HEK293 (cell line): Measurements from ENCODE around the gene C7orf33.

Experiments
- KLF8 ChIP-seq: fragments of 450-650 bp; formaldehyde crosslinking; IDR thresholded peaks from 2 replicates; pipeline ENCODE4 v1.5.1; 2016; ENCODE audit warnings: missing biosample characterization, missing genetic modification characterization
- PRDM1 ChIP-seq: fragments of 450-650 bp; formaldehyde crosslinking; IDR thresholded peaks from 2 replicates; pipeline ENCODE4; 2016; ENCODE audit warnings: missing biosample characterization, missing genetic modification characterization
- SP7 ChIP-seq: fragments of 450-650 bp; formaldehyde crosslinking; IDR thresholded peaks from 2 replicates; pipeline ENCODE4 v1.5.1; 2016; ENCODE audit warnings: missing biosample characterization, missing genetic modification characterization
- WT1 ChIP-seq: fragments of 450-650 bp; formaldehyde crosslinking; IDR thresholded peaks from 2 replicates; pipeline ENCODE4 v1.5.1; 2016; ENCODE audit warnings: missing biosample characterization, missing genetic modification characterization
- ZBTB17 ChIP-seq: fragments of 450-650 bp; formaldehyde crosslinking; IDR thresholded peaks from 2 replicates; pipeline ENCODE4 v1.5.1; 2016; ENCODE audit warnings: missing biosample characterization, missing genetic modification characterization
- ZNF146 ChIP-seq: fragments of 450-650 bp; formaldehyde crosslinking; IDR thresholded peaks from 2 replicates; pipeline ENCODE4 v1.5.1; 2016; ENCODE audit warnings: missing biosample characterization, missing genetic modification characterization
- ZNF24 ChIP-seq: fragments of 450-650 bp; formaldehyde crosslinking; IDR thresholded peaks from 2 replicates; pipeline ENCODE4 v1.5.1; 2016; ENCODE audit warnings: missing biosample characterization, missing genetic modification characterization
- ZNF248 ChIP-seq: fragments of 450-650 bp; formaldehyde crosslinking; IDR thresholded peaks from 2 replicates; pipeline ENCODE4 v1.5.1; 2017; ENCODE audit warnings: missing biosample characterization, missing genetic modification characterization
- ZNF341 ChIP-seq: fragments of 450-650 bp; formaldehyde crosslinking; IDR thresholded peaks from 2 replicates; pipeline ENCODE4; 2016; ENCODE audit warnings: low read depth, missing biosample characterization, missing genetic modification characterization
- ZNF366 ChIP-seq: fragments of 450-650 bp; formaldehyde crosslinking; conservative IDR thresholded peaks from 2 replicates; pipeline ENCODE4 v1.5.1; 2016; ENCODE audit warnings: missing biosample characterization, missing genetic modification characterization
- ZNF548 ChIP-seq: fragments of 450-650 bp; formaldehyde crosslinking; IDR thresholded peaks from 2 replicates; pipeline ENCODE4 v1.5.1; 2016; ENCODE audit warnings: missing biosample characterization, missing genetic modification characterization
- ZNF549 ChIP-seq: fragments of 450-650 bp; IDR thresholded peaks from 2 replicates; pipeline ENCODE4 v1.5.1; 2018; ENCODE audit warnings: missing biosample characterization, missing genetic modification characterization, mild to moderate bottlenecking, inconsistent platforms, moderate library complexity
- ZNF660 ChIP-seq: fragments of 450-650 bp; IDR thresholded peaks from 2 replicates; pipeline ENCODE4 v1.5.1; 2018; ENCODE audit warnings: missing biosample characterization, mild to moderate bottlenecking, missing genetic modification characterization
- ZNF664 ChIP-seq: fragments of 450-650 bp; formaldehyde crosslinking; IDR thresholded peaks from 2 replicates; pipeline ENCODE4 v1.5.1; 2016; ENCODE audit warnings: missing biosample characterization, missing genetic modification characterization
- ZNF843 ChIP-seq: fragments of 450-650 bp; formaldehyde crosslinking; IDR thresholded peaks from 2 replicates; pipeline ENCODE4 v1.5.1; 2016; ENCODE audit warnings: missing biosample characterization, missing genetic modification characterization
- TF ChIP-seq, protein P1 (sequence below): fragments of 450-650 bp; formaldehyde crosslinking; IDR thresholded peaks from 2 replicates; pipeline ENCODE4 v1.5.0; 2017; ENCODE audit warnings: missing biosample characterization, missing genetic modification characterization, borderline replicate concordance
- TF ChIP-seq, protein P2 (sequence below): fragments of 450-650 bp; formaldehyde crosslinking; IDR thresholded peaks from 2 replicates; pipeline ENCODE4 v1.5.1; 2017; ENCODE audit warnings: missing biosample characterization, missing genetic modification characterization
- TF ChIP-seq, protein P3 (sequence below): fragments of 450-650 bp; formaldehyde crosslinking; IDR thresholded peaks from 2 replicates; pipeline ENCODE4 v1.5.1; 2016; ENCODE audit warnings: missing biosample characterization, missing genetic modification characterization
- TF ChIP-seq, protein P4 (sequence below): fragments of 450-650 bp; formaldehyde crosslinking; IDR thresholded peaks from 2 replicates; pipeline ENCODE4 v1.5.1; 2016; ENCODE audit warnings: missing biosample characterization, missing genetic modification characterization
- TF ChIP-seq, protein P5 (sequence below): fragments of 450-650 bp; formaldehyde crosslinking; IDR thresholded peaks from 2 replicates; pipeline ENCODE4 v1.5.1; 2017; ENCODE audit warnings: missing biosample characterization, missing genetic modification characterization
- TF ChIP-seq, protein P6 (sequence below): fragments of 450-650 bp; formaldehyde crosslinking; IDR thresholded peaks from 2 replicates; pipeline ENCODE4 v1.5.1; 2016; ENCODE audit warnings: missing biosample characterization, missing genetic modification characterization
- TF ChIP-seq, protein P7 (sequence below): fragments of 450-650 bp; formaldehyde crosslinking; IDR thresholded peaks from 2 replicates; pipeline ENCODE4 v1.5.1; 2016; ENCODE audit warnings: missing biosample characterization, missing genetic modification characterization
- TF ChIP-seq, protein P8 (sequence below): fragments of 450-650 bp; formaldehyde crosslinking; IDR thresholded peaks from 2 replicates; pipeline ENCODE4 v1.5.1; 2016; ENCODE audit warnings: missing biosample characterization, missing genetic modification characterization

C7orf33 gene

DNA sequence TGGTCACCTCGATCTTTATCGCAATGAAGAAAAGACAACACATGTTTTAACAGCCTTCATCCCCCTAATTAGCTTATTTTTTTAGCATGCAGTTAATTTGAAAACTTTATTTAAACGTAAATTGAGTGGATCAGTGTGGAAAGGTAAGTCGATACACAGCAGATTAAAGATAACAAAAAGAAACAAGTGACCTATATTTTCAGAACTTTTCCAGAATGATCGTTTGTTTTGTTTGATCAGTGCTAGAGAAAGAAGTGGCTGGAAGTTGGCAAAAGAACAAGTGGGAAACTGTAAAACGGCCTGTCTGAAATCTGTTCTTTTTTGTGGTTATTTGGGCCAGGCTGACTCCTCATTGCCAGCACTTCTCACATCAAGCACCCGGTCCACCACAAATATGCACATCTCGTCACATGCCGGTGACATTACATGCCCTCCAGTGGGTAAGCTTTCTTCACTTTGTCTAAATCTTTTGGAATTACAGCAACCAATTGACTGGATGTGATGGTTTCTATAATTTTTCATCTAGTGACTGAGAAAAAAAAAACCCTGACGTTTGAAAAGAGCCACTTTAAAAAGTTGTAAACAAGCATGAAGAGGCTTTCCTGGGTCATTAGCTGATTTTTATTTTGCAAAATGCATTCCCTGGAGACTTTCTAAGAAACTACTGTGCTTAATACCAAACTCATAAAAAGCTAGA is 33.2 kb downstream of the C7orf33 start (continued):
- TF ChIP-seq, protein P1, sequence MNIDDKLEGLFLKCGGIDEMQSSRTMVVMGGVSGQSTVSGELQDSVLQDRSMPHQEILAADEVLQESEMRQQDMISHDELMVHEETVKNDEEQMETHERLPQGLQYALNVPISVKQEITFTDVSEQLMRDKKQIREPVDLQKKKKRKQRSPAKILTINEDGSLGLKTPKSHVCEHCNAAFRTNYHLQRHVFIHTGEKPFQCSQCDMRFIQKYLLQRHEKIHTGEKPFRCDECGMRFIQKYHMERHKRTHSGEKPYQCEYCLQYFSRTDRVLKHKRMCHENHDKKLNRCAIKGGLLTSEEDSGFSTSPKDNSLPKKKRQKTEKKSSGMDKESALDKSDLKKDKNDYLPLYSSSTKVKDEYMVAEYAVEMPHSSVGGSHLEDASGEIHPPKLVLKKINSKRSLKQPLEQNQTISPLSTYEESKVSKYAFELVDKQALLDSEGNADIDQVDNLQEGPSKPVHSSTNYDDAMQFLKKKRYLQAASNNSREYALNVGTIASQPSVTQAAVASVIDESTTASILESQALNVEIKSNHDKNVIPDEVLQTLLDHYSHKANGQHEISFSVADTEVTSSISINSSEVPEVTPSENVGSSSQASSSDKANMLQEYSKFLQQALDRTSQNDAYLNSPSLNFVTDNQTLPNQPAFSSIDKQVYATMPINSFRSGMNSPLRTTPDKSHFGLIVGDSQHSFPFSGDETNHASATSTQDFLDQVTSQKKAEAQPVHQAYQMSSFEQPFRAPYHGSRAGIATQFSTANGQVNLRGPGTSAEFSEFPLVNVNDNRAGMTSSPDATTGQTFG, result no peak
- TF ChIP-seq ZNF548 (tag by site-specific recombination) (no peak), ZNF843 (tag by site-specific recombination) (0 out of 2 replicates have a peak, but pooled peaks have one; percentile 26), SP7 (tag by site-specific recombination) (peak; percentile 35), PRDM1 (tag by site-specific recombination) (no peak), KLF8 (tag by site-specific recombination) (no peak), ZNF549 (tag by site-specific recombination) (no peak), ZNF146 (tag by site-specific recombination) (no peak), ZNF660 (tag by site-specific recombination) (no peak), ZNF248 (tag by site-specific recombination) (no peak), WT1 (tag by site-specific recombination) (peak; percentile 32; the same call in 1 of the 2 replicates), ZNF341 (tag by site-specific recombination) (no peak), ZNF366 (tag by site-specific recombination) (peak; percentile 38; the same call in 1 of the 2 replicates), ZNF664 (tag by site-specific recombination) (peak; percentile 10; the same call in 1 of the 2 replicates), ZBTB17 (tag by site-specific recombination) (peak; percentile 58; the same call in 1 of the 2 replicates), ZNF24 (tag by site-specific recombination) (no peak)
- TF ChIP-seq, protein P2, sequence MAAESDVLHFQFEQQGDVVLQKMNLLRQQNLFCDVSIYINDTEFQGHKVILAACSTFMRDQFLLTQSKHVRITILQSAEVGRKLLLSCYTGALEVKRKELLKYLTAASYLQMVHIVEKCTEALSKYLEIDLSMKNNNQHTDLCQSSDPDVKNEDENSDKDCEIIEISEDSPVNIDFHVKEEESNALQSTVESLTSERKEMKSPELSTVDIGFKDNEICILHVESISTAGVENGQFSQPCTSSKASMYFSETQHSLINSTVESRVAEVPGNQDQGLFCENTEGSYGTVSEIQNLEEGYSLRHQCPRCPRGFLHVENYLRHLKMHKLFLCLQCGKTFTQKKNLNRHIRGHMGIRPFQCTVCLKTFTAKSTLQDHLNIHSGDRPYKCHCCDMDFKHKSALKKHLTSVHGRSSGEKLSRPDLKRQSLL (tag by site-specific recombination), result no peak
- TF ChIP-seq, protein P3, sequence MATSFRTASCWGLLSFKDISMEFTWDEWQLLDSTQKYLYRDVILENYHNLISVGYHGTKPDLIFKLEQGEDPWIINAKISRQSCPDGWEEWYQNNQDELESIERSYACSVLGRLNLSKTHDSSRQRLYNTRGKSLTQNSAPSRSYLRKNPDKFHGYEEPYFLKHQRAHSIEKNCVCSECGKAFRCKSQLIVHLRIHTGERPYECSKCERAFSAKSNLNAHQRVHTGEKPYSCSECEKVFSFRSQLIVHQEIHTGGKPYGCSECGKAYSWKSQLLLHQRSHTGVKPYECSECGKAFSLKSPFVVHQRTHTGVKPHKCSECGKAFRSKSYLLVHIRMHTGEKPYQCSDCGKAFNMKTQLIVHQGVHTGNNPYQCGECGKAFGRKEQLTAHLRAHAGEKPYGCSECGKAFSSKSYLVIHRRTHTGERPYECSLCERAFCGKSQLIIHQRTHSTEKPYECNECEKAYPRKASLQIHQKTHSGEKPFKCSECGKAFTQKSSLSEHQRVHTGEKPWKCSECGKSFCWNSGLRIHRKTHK, result no peak
- TF ChIP-seq, protein P4, sequence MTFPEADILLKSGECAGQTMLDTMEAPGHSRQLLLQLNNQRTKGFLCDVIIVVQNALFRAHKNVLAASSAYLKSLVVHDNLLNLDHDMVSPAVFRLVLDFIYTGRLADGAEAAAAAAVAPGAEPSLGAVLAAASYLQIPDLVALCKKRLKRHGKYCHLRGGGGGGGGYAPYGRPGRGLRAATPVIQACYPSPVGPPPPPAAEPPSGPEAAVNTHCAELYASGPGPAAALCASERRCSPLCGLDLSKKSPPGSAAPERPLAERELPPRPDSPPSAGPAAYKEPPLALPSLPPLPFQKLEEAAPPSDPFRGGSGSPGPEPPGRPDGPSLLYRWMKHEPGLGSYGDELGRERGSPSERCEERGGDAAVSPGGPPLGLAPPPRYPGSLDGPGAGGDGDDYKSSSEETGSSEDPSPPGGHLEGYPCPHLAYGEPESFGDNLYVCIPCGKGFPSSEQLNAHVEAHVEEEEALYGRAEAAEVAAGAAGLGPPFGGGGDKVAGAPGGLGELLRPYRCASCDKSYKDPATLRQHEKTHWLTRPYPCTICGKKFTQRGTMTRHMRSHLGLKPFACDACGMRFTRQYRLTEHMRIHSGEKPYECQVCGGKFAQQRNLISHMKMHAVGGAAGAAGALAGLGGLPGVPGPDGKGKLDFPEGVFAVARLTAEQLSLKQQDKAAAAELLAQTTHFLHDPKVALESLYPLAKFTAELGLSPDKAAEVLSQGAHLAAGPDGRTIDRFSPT (tag by site-specific recombination), result no peak
- TF ChIP-seq, protein P5, sequence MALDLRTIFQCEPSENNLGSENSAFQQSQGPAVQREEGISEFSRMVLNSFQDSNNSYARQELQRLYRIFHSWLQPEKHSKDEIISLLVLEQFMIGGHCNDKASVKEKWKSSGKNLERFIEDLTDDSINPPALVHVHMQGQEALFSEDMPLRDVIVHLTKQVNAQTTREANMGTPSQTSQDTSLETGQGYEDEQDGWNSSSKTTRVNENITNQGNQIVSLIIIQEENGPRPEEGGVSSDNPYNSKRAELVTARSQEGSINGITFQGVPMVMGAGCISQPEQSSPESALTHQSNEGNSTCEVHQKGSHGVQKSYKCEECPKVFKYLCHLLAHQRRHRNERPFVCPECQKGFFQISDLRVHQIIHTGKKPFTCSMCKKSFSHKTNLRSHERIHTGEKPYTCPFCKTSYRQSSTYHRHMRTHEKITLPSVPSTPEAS, result no peak
- TF ChIP-seq, protein P6, sequence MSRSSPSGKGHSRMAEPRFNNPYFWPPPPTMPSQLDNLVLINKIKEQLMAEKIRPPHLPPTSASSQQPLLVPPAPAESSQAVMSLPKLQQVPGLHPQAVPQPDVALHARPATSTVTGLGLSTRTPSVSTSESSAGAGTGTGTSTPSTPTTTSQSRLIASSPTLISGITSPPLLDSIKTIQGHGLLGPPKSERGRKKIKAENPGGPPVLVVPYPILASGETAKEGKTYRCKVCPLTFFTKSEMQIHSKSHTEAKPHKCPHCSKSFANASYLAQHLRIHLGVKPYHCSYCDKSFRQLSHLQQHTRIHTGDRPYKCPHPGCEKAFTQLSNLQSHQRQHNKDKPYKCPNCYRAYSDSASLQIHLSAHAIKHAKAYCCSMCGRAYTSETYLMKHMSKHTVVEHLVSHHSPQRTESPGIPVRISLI (tag by site-specific recombination), result no peak
- TF ChIP-seq, protein P7, sequence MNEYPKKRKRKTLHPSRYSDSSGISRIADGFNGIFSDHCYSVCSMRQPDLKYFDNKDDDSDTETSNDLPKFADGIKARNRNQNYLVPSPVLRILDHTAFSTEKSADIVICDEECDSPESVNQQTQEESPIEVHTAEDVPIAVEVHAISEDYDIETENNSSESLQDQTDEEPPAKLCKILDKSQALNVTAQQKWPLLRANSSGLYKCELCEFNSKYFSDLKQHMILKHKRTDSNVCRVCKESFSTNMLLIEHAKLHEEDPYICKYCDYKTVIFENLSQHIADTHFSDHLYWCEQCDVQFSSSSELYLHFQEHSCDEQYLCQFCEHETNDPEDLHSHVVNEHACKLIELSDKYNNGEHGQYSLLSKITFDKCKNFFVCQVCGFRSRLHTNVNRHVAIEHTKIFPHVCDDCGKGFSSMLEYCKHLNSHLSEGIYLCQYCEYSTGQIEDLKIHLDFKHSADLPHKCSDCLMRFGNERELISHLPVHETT (tag by site-specific recombination), result no peak
- TF ChIP-seq, protein P8, sequence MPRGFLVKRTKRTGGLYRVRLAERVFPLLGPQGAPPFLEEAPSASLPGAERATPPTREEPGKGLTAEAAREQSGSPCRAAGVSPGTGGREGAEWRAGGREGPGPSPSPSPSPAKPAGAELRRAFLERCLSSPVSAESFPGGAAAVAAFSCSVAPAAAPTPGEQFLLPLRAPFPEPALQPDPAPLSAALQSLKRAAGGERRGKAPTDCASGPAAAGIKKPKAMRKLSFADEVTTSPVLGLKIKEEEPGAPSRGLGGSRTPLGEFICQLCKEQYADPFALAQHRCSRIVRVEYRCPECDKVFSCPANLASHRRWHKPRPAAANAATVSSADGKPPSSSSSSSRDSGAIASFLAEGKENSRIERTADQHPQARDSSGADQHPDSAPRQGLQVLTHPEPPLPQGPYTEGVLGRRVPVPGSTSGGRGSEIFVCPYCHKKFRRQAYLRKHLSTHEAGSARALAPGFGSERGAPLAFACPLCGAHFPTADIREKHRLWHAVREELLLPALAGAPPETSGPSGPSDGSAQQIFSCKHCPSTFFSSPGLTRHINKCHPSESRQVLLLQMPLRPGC, result no peak
